ENCODE data around the gene TPR.

DNA sequence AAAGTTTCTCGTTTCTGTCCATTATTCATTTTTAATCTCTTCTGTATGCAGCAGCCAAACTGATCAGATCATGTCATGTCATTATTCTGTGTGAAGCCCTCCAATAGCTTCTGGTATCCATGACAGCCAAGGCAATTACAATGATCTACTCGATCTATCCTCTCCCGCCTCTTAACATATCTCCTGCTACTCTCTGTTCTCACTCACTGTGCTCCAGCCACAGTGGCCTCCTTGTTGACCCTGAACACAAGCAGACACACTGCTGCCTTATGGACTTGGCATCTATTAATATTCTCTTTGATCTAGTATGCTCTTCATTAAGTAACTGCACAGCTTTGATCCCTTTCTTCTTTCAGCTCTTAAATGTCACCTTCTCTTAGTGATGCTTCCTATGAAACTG, 59.5 kb downstream of the TPR start:
- no peak for TF ChIP-seq POLR2A (IDR thresholded peaks at IDR 0.05)
- TF ChIP-seq, protein P1, sequence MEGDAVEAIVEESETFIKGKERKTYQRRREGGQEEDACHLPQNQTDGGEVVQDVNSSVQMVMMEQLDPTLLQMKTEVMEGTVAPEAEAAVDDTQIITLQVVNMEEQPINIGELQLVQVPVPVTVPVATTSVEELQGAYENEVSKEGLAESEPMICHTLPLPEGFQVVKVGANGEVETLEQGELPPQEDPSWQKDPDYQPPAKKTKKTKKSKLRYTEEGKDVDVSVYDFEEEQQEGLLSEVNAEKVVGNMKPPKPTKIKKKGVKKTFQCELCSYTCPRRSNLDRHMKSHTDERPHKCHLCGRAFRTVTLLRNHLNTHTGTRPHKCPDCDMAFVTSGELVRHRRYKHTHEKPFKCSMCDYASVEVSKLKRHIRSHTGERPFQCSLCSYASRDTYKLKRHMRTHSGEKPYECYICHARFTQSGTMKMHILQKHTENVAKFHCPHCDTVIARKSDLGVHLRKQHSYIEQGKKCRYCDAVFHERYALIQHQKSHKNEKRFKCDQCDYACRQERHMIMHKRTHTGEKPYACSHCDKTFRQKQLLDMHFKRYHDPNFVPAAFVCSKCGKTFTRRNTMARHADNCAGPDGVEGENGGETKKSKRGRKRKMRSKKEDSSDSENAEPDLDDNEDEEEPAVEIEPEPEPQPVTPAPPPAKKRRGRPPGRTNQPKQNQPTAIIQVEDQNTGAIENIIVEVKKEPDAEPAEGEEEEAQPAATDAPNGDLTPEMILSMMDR (IDR thresholded peaks at IDR 0.05) = no peak
